ENCODE results near the gene UNC13A.

UNC13A gene

GRCh38 chr19:17687857-17688784 is at the start of gene UNC13A:
TSS of gene UNC13A (minus strand) at chr19:17688354. CDS start at chr19:17688199, 155 bp downstream.
- DNase-seq (ENCODE audit: low spot score), result peak; percentile 31

DNA sequence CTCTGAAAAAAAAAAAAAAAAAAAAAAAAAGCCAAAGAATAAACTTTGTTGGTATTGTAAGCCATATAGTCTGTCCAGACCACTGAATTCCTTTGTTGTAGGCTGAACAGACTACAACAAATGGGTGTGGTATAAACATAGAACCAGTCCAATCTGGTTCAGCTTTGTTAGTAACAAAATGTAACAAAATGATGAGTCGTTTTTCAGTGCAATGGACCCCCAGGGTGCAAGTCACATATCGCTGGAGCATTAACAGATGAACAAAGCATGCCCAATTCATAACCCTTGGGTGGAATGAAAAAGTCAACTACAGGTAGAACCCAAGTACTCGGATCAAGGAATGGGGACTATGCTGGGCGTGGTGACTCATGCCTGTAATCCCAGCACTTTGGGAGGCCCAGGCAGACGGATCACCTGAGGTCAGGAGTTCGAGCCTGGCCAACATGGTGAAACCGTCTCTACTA is 49.6 kb upstream of the UNC13A start:
- DNase-seq (ENCODE audit: low spot score), result no peak

DNA sequence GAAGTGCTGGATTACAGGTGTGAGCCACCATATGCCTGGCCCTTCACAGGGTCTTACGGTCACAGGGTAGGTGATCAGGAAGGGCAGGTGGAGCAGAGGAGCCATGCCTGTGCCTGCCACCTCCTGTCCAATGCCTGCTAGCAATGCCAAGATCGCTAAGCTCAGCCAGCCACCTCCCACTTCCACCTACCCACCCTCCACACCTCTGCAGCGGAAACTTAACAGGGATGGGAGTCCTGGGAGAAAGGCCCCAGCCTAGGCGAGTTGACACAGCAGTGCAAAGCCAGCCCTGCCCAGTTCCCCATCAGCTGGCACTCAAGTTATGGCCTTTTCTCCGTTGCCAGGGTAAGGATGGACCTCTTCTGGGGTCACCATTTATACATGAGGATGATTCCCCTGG is 47.3 kb upstream of the UNC13A start:
- DNase-seq (ENCODE audit: low spot score), result no peak

DNA sequence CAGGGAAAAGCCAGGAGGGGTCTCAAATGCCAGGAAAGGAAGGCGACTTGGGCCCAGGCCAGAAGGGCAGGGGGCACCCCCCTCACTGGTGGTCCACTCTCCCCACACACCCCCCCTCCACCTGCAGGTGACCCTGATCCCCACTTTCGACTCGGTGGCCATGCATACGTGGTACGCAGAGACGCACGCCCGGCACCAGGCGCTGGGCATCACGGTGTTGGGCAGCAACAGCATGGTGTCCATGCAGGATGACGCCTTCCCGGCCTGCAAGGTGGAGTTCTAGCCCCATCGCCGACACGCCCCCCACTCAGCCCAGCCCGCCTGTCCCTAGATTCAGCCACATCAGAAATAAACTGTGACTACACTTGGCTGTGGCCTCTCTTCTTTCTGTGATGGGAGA is 46.0 kb upstream of the UNC13A start:
- DNase-seq (ENCODE audit: low spot score), result no peak

DNA sequence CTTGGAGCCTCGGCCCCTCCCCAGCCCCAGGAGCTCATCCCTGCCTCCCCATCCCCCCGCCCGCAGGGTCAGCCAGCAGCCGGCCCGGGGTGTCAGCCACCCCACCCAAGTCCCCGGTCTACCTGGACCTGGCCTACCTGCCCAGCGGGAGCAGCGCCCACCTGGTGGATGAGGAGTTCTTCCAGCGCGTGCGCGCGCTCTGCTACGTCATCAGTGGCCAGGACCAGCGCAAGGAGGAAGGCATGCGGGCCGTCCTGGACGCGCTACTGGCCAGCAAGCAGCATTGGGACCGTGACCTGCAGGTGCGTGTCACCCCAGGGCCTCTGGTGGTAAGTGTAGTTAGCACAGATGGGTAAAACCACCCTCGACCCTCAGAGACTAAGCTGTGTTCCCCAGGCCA is 45.0 kb upstream of the UNC13A start:
- no peak for DNase-seq (ENCODE audit: low spot score)

- DNase-seq (ENCODE audit: low spot score), result no peak
Observed at GRCh38 chr19:17727843-17728242, 39.7 kb upstream of the UNC13A start.

DNA sequence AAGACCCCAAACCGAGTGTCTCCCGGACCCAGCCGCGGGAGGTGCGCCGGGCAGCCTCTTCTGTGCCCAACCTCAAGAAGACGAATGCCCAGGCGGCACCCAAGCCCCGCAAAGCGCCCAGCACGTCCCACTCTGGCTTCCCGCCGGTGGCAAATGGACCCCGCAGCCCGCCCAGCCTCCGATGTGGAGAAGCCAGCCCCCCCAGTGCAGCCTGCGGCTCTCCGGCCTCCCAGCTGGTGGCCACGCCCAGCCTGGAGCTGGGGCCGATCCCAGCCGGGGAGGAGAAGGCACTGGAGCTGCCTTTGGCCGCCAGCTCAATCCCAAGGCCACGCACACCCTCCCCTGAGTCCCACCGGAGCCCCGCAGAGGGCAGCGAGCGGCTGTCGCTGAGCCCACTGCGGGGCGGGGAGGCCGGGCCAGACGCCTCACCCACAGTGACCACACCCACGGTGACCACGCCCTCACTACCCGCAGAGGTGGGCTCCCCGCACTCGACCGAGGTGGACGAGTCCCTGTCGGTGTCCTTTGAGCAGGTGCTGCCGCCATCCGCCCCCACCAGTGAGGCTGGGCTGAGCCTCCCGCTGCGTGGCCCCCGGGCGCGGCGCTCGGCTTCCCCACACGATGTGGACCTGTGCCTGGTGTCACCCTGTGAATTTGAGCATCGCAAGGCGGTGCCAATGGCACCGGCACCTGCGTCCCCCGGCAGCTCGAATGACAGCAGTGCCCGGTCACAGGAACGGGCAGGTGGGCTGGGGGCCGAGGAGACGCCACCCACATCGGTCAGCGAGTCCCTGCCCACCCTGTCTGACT is 39.0 kb upstream of the UNC13A start:
- DNase-seq (ENCODE audit: low spot score), result no peak

GRCh38 chr19:17726136-17726741 is 38.1 kb upstream of the UNC13A start:
- no peak for DNase-seq (ENCODE audit: low spot score)

DNA sequence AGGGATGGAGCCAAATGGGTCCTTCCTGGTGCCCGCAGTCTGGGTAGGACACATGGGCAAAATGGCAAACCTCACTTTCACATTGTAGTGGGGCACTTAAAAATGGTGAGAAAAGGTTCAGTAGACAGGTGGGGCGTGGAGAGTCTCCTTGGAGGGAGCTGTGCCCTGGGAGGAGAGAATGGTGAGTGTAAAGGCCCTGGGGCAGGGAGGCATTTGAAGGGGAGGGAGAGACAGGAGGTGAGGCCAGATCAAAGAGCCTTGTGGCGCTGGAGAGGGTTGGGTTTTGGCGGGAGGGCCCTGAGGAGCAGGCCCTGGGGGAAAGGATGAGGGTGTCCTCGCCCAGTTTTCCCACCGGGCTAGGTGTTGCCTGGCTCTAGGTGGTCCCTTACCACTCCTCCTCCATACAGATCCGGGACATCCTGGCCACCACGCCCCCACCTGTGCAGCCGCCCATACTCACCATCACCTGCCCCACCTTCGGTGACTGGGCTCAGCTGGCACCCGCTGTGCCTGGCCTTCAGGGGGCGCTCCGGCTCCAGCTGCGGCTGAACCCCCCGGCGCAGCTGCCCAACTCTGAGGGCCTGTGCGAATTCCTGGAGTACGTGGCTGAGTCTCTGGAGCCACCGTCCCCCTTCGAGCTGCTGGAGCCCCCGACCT is 37.4 kb upstream of the UNC13A start:
- no peak for DNase-seq (ENCODE audit: low spot score)

DNA sequence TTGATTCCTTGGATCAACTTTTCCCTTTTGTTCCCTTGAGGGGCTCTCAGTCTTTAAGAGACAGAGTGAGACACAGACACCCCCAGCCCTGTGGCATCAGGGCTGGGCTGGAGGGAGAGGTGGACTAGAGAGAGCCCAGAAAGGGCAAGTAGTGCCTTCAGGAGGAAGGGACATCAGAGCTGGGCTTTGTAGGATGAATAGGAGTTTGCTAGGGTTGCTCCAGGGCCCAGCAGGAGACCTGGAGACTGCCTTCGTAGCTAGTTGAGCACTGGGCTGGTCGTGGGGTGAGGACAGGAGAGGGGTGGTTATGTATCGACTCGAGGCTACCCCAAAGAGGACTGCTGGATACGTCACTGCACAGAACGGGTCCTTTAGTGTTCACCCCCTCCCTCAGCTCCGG is 36.5 kb upstream of the UNC13A start:
- no peak for DNase-seq (ENCODE audit: low spot score)

- no peak for DNase-seq (ENCODE audit: low spot score)
Observed at GRCh38 chr19:17722655-17723240, 34.6 kb upstream of the UNC13A start.

DNA sequence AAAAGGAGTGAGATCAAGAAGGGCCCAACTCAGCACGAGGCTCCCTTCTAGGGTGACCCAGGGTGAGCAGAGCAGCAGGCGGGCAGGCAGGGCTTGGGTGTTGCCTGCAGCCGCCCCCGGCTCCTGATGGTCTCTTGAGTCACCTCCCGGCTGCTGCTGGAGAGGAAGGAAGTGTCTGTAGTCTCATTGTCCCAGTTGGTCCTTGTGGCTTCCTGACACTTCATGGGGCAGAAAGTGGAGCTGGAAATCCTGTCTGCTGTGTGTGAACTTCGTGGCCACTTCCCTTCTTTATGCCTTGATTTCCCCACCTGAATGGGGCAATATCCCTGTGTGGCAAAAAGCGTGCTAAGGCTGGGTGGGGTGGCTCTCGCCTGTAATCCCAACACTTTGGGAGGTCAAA is 33.7 kb upstream of the UNC13A start:
- no peak for DNase-seq (ENCODE audit: low spot score)

- no peak for DNase-seq (ENCODE audit: low spot score)
Observed at GRCh38 chr19:17721111-17721628, 33.0 kb upstream of the UNC13A start.

DNA sequence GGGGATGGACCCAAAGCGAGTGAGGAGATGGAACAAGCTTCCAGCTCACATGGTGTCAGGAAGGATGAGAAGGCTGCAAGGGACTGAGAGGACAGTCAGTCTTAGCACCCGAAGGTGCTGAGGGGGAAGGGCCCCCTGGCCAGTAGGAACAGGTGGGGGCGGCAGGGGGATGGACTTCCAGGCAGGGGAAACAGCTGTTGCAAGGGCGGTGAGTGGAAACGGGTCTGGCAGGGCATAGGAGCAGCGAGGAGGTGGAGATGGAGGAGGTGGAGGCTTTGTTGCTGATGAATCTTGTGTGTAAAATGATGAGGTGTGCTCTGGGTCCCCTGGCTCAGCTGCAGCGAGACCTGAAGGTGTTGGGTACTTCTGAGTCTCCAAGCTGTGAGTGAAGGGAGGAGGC is 32.3 kb upstream of the UNC13A start:
- DNase-seq (ENCODE audit: low spot score), result no peak

- peak; percentile 67 for DNase-seq (ENCODE audit: low spot score)
Observed at GRCh38 chr19:17719730-17720400, 31.7 kb upstream of the UNC13A start.

GRCh38 chr19:17718947-17719711 is 31.0 kb upstream of the UNC13A start, which contains the start of gene MAP1S:
TSS of gene MAP1S (plus strand) at chr19:17719480. CDS start at chr19:17719503, 23 bp downstream.
- DNase-seq (ENCODE audit: low spot score), result peak; percentile 57

GRCh38 chr19:17718550-17718946 is 30.4 kb upstream of the UNC13A start:
- DNase-seq (ENCODE audit: low spot score), result no peak

DNA sequence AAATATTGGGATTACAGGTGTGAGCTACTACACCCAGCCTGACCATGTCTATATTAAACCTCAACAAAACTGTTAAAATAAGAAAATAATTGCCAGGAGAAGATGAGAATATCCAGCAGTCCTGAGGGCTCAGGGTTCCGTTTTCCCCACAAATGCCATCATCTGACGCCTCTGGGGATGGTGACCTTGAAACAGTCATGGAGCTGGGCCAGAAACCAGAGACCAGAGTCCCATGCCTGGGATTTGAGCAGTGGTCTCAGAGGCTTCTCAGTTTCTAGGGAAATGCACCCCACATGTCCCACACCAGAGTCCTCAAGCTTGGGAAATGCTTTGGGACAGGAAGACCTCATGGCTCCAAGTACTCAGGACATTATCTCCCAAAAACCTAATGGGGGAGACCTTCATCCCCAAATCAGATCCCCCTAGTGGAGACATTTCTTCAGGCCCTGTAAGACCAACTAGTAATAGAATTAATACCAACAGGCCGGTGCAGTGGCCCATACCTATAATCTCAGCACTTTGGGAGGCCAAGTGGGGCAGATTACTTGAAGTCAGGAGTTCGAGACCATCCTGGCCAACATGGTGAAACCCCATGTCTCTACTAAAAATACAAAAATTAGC is 28.3 kb upstream of the UNC13A start:
- DNase-seq (ENCODE audit: low spot score), result no peak

DNA sequence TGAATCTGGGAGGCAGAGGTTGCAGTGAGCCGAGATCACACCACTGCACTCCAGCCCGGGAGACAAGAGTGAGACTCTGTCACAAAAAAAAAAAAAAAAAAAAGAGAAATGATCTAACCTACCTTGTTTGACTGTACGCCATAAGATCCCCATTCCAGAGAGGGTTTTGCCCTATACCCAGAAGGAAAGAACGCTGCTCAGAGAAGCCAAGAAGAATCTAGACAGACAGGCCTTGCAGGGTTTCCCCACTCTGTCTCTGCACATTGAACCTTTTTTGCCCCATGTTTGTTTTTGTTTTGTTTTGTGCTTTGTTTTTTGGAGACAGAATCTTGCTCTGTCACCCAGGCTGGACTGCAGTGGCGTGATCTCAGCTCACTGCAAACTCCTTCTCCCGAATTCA is 23.7 kb upstream of the UNC13A start:
- DNase-seq (ENCODE audit: low spot score), result no peak

Measured in LoVo (cell line).